Loucy (cell line): ENCODE measurements around the gene SPTLC3.

ENCODE experiments used
- H2AFZ ChIP-seq: fragments of 200-600 bp; sonication (generic); 2 replicates; pipeline ENCODE4 v1.6.0; 2016; ENCODE audit warnings: antibody characterized with exemption, mild to moderate bottlenecking, low read length, moderate library complexity
- H3F3A ChIP-seq: fragments of 200-600 bp; 2 replicates; pipeline ENCODE4 v1.6.0; 2016; ENCODE audit warnings: antibody characterized with exemption, low read depth, mild to moderate bottlenecking
- H3K27me3 ChIP-seq: fragments of 200-600 bp; sonication (generic); 2 replicates; pipeline ENCODE4 v1.6.1; 2014; ENCODE audit warnings: low read length, mild to moderate bottlenecking; ENCODE audit not compliant: insufficient read depth, poor library complexity, severe bottlenecking
- H3K36me3 ChIP-seq: fragments of 200-600 bp; sonication (generic); 2 replicates; pipeline ENCODE4 v1.6.1; 2016; ENCODE audit warnings: low read length; ENCODE audit not compliant: insufficient read depth
- H3K4me1 ChIP-seq: fragments of 200-600 bp; sonication (generic); 2 replicates; pipeline ENCODE4 v1.5.1; 2014; ENCODE audit warnings: low read length, mild to moderate bottlenecking; ENCODE audit not compliant: insufficient read depth, poor library complexity, severe bottlenecking
- H3K4me2 ChIP-seq: fragments of 200-600 bp; sonication (generic); 2 replicates; pipeline ENCODE4 v1.6.0; 2014; ENCODE audit warnings: antibody characterized with exemption, low read length, low read depth, mild to moderate bottlenecking; ENCODE audit not compliant: poor library complexity, severe bottlenecking
- H3K4me3 ChIP-seq: fragments of 200-600 bp; sonication (generic); 2 replicates; pipeline ENCODE4 v1.5.1; 2014; ENCODE audit warnings: low read length, mild to moderate bottlenecking, mixed read lengths; ENCODE audit not compliant: poor library complexity, severe bottlenecking
- H3K79me2 ChIP-seq: fragments of 200-600 bp; sonication (generic); 2 replicates; pipeline ENCODE4 v1.6.1; 2014; ENCODE audit warnings: low read length; ENCODE audit not compliant: insufficient read depth
- H3K9ac ChIP-seq: fragments of 200-600 bp; sonication (generic); 2 replicates; pipeline ENCODE4 v1.6.0; 2014; ENCODE audit warnings: mild to moderate bottlenecking, low read depth, low read length, moderate library complexity; ENCODE audit not compliant: poor library complexity, severe bottlenecking
- H3K9me2 ChIP-seq: fragments of 200-600 bp; sonication (generic); replicated peaks from 2 replicates; pipeline ENCODE4 v1.6.1; 2016; ENCODE audit warnings: low read depth, low read length, mixed read lengths
- H3K9me3 ChIP-seq: fragments of 200-600 bp; sonication (generic); 2 replicates; pipeline ENCODE4 v1.6.1; 2014; ENCODE audit warnings: mild to moderate bottlenecking, antibody characterized with exemption, low read length, low read depth; ENCODE audit not compliant: insufficient read depth
- H4K20me1 ChIP-seq: fragments of 200-600 bp; sonication (generic); 2 replicates; pipeline ENCODE4 v1.6.0; 2014; ENCODE audit warnings: antibody characterized with exemption, low read length, mild to moderate bottlenecking; ENCODE audit not compliant: insufficient read depth, poor library complexity, severe bottlenecking
- CTCF ChIP-seq: fragments of 200-600 bp; sonication (generic); conservative IDR thresholded peaks from 2 replicates; pipeline ENCODE4 v1.5.1; 2014; ENCODE audit warnings: mild to moderate bottlenecking, antibody characterized with exemption, low read length
- EZH2phosphoT487 ChIP-seq: fragments of 200-600 bp; IDR thresholded peaks from 2 replicates; pipeline ENCODE4 v1.6.1; 2018; ENCODE audit warnings: antibody characterized with exemption, mild to moderate bottlenecking, moderate library complexity, borderline replicate concordance

Gene SPTLC3

GRCh38 chr20:13166437-13166836, 157.7 kb downstream of the SPTLC3 start:
- Histone ChIP-seq H3K36me3 (no peaks in the 10 kb centered on the region), H3K4me2 (no peak overlapping the region)

GRCh38 chr20:13169086-13169485, 160.3 kb downstream of the SPTLC3 start:
- Histone ChIP-seq H4K20me1 (no peaks in the 10 kb centered on the region), H3K27me3 (no peaks in the 10 kb centered on the region), H3K79me2 (no peaks in the 10 kb centered on the region), H3K9me2 (no peaks in the 10 kb centered on the region), H3K4me1 (no peaks in the 10 kb centered on the region), H3K4me2 (no peak overlapping the region), H3K4me3 (no peak overlapping the region), H3K36me3 (no peaks in the 10 kb centered on the region), H2AFZ (no peak overlapping the region), H3F3A (no peaks in the 10 kb centered on the region), H3K9me3 (no peaks in the 10 kb centered on the region), H3K9ac (no peak overlapping the region)
- TF ChIP-seq CTCF (no peak), EZH2phosphoT487 (no peak)

More at GRCh38 chr20:13166437-13166836, 157.7 kb downstream of the SPTLC3 start:
- Histone ChIP-seq H4K20me1 (no peaks in the 10 kb centered on the region), H3K79me2 (no peaks in the 10 kb centered on the region), H3K4me3 (no peak overlapping the region), H3K9me3 (no peaks in the 10 kb centered on the region), H3K9me2 (no peaks in the 10 kb centered on the region), H3F3A (no peaks in the 10 kb centered on the region), H3K4me1 (no peaks in the 10 kb centered on the region), H3K9ac (no peak overlapping the region), H3K27me3 (no peaks in the 10 kb centered on the region), H2AFZ (no peak overlapping the region)
- no peak for TF ChIP-seq CTCF
- TF ChIP-seq EZH2phosphoT487, result no peak

- Histone ChIP-seq H4K20me1 (no peaks in the 10 kb centered on the region), H3K9me3 (no peaks in the 10 kb centered on the region), H3F3A (no peaks in the 10 kb centered on the region), H3K4me2 (no peak overlapping the region), H3K27me3 (no peaks in the 10 kb centered on the region), H3K9me2 (no peaks in the 10 kb centered on the region), H3K9ac (no peak overlapping the region), H3K4me1 (no peaks in the 10 kb centered on the region), H2AFZ (no peak overlapping the region), H3K79me2 (no peaks in the 10 kb centered on the region), H3K4me3 (no peak overlapping the region), H3K36me3 (no peaks in the 10 kb centered on the region)
- TF ChIP-seq CTCF (no peak), EZH2phosphoT487 (no peak)
Observed at GRCh38 chr20:13170771-13171170, 162.0 kb downstream of the SPTLC3 start.
